Upper lobe of left lung (tissue), 4 donors: ENCODE data around the gene UBAC2.

Source experiments
- CTCF ChIP-seq, 6 experiments: fragments of 450-650 bp in 4 of 6; fragments of 200-600 bp in 2 of 6; sonication (generic) in 2 of 6; IDR thresholded peaks; one replicate each; pipeline ENCODE4 v1.5.1; 2016 to 2019; ENCODE audit warnings: antibody characterized with exemption in 6 of 6
- EP300 ChIP-seq, 4 donors: sonication (generic); formaldehyde crosslinking; IDR thresholded peaks; one replicate each; pipeline ENCODE4 v1.5.1; 2017; ENCODE audit warnings: antibody characterized with exemption in 4 of 4, control low read depth in 2 of 4
- POLR2A ChIP-seq, 4 donors: fragments of 450-650 bp; IDR thresholded peaks; one replicate each; pipeline ENCODE4 v1.5.1; 2016 to 2017; ENCODE audit warnings: antibody characterized with exemption in 4 of 4, mild to moderate bottlenecking in 2 of 4
- POLR2AphosphoS5 ChIP-seq, 2 donors: sonication (generic); formaldehyde crosslinking; IDR thresholded peaks; one replicate each; pipeline ENCODE4 v1.5.1; 2017; ENCODE audit warnings: antibody characterized with exemption in 2 of 2

- no peak for TF ChIP-seq POLR2A (IDR thresholded peaks at IDR 0.05)
- TF ChIP-seq CTCF (IDR thresholded peaks at IDR 0.05), result no peak
- TF ChIP-seq EP300 (IDR thresholded peaks at IDR 0.05), result no peak
- no peak for TF ChIP-seq POLR2AphosphoS5 (IDR thresholded peaks at IDR 0.05)
Measured at GRCh38 chr13:99355267-99356011, 154.8 kb downstream of the UBAC2 start.
